IPS-20b (cell line): ENCODE data around the gene MGLL.

Experiments
- H3K27ac ChIP-seq: one replicate; pipeline ENCODE4 v1.5.1; 2013; ENCODE audit warnings: low read length
- H3K27me3 ChIP-seq: 2 replicates; pipeline ENCODE4 v1.6.1; 2013; ENCODE audit warnings: mild to moderate bottlenecking, low read length, inconsistent platforms; ENCODE audit not compliant: insufficient read depth
- H3K36me3 ChIP-seq: 2 replicates; pipeline ENCODE4 v1.6.1; 2013; ENCODE audit warnings: low read depth, mild to moderate bottlenecking, inconsistent platforms, low read length, moderate library complexity; ENCODE audit not compliant: insufficient read depth
- H3K4me1 ChIP-seq: 2 replicates; pipeline ENCODE4 v1.6.1; 2013; ENCODE audit warnings: mild to moderate bottlenecking, control low read depth, inconsistent platforms, low read length, moderate library complexity; ENCODE audit not compliant: insufficient read depth
- H3K4me3 ChIP-seq: 2 replicates; pipeline ENCODE4 v1.5.1; 2013; ENCODE audit warnings: mild to moderate bottlenecking, low read length, inconsistent platforms
- H3K9ac ChIP-seq: 2 replicates; pipeline ENCODE4 v1.6.1; 2013; ENCODE audit warnings: low read depth, mild to moderate bottlenecking, inconsistent platforms, low read length, moderate library complexity
- H3K9me3 ChIP-seq: 2 replicates; pipeline ENCODE4 v1.6.1; 2013; ENCODE audit warnings: mild to moderate bottlenecking, low read depth, low read length, inconsistent platforms; ENCODE audit not compliant: insufficient read depth

MGLL gene

DNA sequence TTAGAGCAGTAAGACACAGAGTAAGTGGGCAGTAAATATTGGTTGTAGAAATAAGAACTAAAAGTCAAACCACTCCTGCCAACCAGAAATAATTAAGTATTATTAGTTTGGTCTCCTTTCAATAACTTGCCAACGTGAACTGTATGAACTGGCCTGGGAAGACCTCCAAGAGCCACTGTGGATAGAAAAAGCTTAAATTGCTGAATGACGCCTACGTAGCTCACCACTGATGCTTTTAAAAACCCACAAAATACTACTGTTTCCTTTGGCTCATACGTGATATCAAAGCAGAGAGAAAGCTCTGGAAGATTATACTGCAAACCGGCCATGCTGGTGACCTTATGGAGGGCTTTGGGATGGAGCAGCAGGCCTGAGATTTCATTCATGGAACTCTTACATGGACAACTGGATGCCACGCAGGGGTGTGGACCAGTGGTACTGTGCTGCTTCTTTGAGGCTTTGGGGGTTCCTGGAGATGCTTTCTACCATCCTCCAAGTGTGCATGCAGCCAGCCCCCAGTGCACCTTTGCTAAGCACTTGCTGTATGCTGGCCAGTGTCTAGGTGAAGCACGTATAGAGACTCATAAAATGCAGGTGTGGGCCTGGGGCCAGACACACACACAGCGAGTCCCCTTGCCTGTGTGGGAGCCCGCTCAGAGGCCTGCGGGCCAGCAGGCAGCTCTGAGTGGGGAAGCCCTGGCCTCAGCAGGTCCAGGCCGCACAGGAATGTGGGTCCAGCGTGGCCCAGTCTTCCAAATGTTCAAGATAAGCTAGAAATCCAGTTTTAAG lies 82.8 kb downstream of the MGLL start:
- Histone ChIP-seq H3K9ac (no peak overlapping the region), H3K4me3 (no peak overlapping the region), H3K36me3 (no peaks in the 10 kb centered on the region), H3K9me3 (no peaks in the 10 kb centered on the region), H3K4me1 (no peaks in the 10 kb centered on the region), H3K27me3 (peaks cover 12% of the 10 kb centered on the region; the same call in 1 of the 2 replicates), H3K27ac (no peak overlapping the region)

- Histone ChIP-seq H3K9ac (no peak overlapping the region), H3K36me3 (no peaks in the 10 kb centered on the region), H3K27me3 (peaks cover 24% of the 10 kb centered on the region), H3K27ac (no peak overlapping the region), H3K9me3 (no peaks in the 10 kb centered on the region), H3K4me1 (no peaks in the 10 kb centered on the region), H3K4me3 (no peak overlapping the region)
Measured at GRCh38 chr3:127738192-127738840, 84.0 kb downstream of the MGLL start.

DNA sequence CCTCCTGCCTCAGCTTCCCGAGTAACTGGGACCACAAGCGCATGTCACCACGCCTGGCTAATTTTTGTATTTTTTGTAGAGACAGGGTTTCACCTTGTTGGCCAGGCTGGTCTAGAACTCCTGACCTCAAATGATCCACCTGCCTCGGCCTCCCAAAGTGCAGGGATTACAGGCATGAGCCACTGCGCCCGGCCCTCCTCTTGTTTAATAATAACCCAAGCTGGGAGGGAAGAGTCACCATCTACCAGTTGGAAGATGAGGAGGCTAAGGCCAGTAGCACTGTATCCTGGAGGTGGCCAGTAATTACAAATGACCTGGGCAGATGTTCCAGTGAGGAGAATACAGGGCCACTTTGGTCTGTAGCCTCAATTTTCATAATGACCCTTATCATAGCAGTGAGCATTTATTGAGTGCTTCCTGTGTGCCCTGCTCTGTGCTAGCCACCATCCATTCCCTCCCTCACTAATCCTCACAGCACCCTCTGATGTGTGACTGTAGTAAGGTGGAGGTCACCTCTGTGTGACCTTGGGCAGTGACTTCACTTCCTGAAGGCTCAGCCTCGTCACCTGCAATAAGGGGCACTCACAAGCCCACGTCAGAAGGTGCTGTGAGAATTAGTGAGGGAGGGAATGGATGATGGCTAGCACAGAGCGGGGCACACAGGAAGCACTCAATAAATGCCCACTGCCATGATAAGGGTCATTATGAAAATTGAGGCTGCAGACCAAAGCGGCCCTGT lies 85.3 kb downstream of the MGLL start:
- Histone ChIP-seq H3K9me3 (no peaks in the 10 kb centered on the region), H3K27me3 (peaks cover 29% of the 10 kb centered on the region), H3K27ac (no peak overlapping the region), H3K36me3 (no peaks in the 10 kb centered on the region), H3K9ac (no peak overlapping the region), H3K4me1 (peaks cover 7% of the 10 kb centered on the region), H3K4me3 (no peak overlapping the region)

GRCh38 chr3:127735767-127736693 lies 86.3 kb downstream of the MGLL start:
- no peaks in the 10 kb centered on the region for H3K9me3 ChIP-seq
- H3K36me3 ChIP-seq, result no peaks in the 10 kb centered on the region
- H3K27me3 ChIP-seq, result peaks cover 29% of the 10 kb centered on the region
- H3K27ac ChIP-seq, result no peak overlapping the region
- peaks cover 13% of the 10 kb centered on the region for H3K4me1 ChIP-seq
- H3K4me3 ChIP-seq, result no peak overlapping the region
- no peak overlapping the region for H3K9ac ChIP-seq

DNA sequence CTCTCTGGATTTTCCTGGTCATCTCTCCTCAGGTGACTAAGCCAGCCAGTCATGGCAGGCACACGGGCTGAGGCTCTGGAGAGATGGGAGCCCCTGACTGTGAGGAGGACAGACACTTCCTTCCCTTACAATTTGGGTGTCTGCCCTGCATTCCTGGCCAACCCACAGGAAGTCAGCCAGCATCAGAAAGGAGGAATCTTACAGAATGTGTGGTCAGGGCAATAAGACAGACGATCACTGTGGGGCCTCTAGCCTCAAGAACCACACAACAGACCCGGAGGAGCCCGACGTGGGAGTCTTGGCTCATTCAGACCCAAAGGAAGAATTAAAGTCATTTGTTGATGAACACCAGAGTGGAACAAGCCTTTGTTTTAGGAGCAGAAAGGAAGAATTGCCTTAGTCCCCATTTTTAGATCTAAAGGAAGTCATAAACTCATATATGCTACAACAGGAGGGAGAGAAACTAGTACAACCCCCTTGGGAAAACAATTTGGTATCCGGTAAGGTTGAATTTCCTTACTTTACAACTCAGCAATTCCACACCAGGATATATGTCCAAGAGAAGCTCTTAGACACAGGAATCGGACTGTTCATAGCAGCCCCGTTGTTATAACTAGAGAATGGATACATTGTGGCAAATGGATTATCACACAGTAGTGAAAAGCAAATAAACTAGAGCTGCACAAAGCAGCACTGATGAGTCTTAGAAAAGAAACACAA lies 87.4 kb downstream of the MGLL start:
- no peak overlapping the region for H3K27ac ChIP-seq
- peaks cover 36% of the 10 kb centered on the region for H3K27me3 ChIP-seq
- no peak overlapping the region for H3K4me3 ChIP-seq
- no peaks in the 10 kb centered on the region for H3K9me3 ChIP-seq
- H3K4me1 ChIP-seq, result peaks cover 13% of the 10 kb centered on the region
- no peaks in the 10 kb centered on the region for H3K36me3 ChIP-seq
- H3K9ac ChIP-seq, result no peak overlapping the region

DNA sequence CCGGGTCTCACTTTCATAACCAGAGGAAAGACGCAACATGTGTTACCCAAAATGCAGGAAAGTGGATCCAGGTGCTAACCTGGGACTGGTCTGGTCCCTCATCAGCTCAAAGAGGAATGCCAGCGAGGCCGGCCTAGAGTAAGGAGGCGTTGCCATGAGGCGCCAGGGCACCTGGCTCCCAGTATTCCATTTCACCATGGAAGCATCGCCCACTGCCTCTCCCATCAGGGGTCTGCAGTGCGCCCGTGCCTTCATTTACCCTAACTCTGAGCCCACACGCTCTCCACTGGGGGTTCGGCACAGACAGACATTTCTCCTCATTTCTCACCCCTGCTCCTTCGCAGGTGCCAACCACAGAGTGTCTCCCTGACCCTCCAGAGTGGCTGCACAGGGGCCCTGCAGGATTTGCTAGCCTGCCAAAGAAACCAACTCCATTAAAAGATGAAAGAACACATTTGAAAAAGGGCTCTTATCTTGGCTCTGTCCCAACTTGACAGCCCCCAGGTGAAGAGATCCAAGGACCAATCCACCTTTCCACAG lies 88.1 kb downstream of the MGLL start:
- Histone ChIP-seq H3K9ac (no peak overlapping the region), H3K27ac (no peak overlapping the region), H3K4me3 (no peak overlapping the region), H3K27me3 (peaks cover 36% of the 10 kb centered on the region), H3K9me3 (no peaks in the 10 kb centered on the region), H3K36me3 (no peaks in the 10 kb centered on the region), H3K4me1 (peaks cover 13% of the 10 kb centered on the region)

DNA sequence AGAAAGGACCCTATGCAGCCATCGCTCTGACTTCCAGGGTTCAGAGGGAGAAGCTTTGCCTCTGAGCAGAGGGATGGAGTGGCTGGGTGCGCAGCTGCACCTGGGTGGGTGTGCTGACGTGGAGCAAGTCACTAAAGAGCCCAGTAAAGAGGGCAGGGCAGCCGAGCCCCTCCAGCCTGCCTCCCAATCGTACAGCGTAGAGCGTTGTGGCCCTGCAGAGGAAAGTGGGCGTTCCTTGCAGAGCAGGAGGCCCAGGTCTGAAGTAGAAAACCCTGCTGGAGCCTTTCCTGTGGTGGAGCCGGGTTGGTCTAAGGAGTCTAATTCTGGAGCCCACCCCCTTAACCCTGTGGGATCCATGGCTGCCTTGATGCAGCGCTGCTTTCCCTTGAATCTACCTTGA lies 88.5 kb downstream of the MGLL start:
- peaks cover 36% of the 10 kb centered on the region for H3K27me3 ChIP-seq
- no peak overlapping the region for H3K27ac ChIP-seq
- no peaks in the 10 kb centered on the region for H3K9me3 ChIP-seq
- H3K9ac ChIP-seq, result no peak overlapping the region
- peaks cover 13% of the 10 kb centered on the region for H3K4me1 ChIP-seq
- no peak overlapping the region for H3K4me3 ChIP-seq
- no peaks in the 10 kb centered on the region for H3K36me3 ChIP-seq

DNA sequence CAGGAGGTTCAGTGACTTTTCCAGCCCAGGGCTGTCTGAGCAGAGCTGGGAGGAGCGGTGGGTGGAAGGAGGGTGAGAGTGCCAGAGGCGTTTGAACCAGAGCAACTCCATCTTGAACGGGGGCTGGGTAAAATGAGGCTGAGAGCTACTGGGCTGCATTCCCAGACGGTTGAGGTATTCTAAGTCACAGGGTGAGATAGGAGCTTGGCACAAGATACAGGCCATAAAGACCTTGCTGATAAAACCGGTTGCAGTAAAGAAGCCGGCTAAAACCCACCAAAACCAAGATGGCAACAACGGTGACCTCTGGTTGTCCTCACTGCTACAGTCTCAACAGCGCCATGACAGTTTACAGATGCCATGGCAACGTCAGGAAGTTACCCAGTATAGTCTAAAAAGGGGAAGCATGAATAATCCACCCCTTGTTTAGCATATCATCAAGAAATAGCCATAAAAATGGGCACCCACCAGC lies 89.4 kb downstream of the MGLL start:
- Histone ChIP-seq H3K27ac (no peak overlapping the region), H3K4me3 (no peak overlapping the region), H3K4me1 (peaks cover 13% of the 10 kb centered on the region), H3K9me3 (no peaks in the 10 kb centered on the region), H3K9ac (no peak overlapping the region), H3K27me3 (peaks cover 36% of the 10 kb centered on the region), H3K36me3 (no peaks in the 10 kb centered on the region)

DNA sequence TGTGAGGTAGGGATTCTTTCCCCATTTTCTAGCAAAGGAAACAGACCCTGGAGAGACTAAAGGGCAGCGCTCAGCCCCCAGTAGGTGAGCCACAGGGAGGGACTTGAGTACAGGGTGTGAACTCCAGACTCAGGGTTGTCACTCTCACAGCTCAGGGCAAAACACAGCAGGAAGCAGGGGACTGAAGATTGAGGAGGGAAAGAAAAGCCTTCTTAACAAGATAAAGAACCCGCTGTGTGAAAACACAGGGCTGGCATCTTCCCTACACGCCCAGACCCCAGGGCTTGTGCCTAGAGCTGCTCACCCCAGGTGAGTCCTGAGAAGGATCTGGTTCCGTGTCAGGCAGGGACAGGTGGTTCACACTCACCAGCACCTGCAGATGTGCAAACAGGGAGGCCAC lies 90.0 kb downstream of the MGLL start:
- Histone ChIP-seq H3K36me3 (no peaks in the 10 kb centered on the region), H3K4me1 (peaks cover 13% of the 10 kb centered on the region), H3K27me3 (peaks cover 36% of the 10 kb centered on the region), H3K27ac (no peak overlapping the region), H3K4me3 (no peak overlapping the region), H3K9me3 (no peaks in the 10 kb centered on the region), H3K9ac (no peak overlapping the region)

DNA sequence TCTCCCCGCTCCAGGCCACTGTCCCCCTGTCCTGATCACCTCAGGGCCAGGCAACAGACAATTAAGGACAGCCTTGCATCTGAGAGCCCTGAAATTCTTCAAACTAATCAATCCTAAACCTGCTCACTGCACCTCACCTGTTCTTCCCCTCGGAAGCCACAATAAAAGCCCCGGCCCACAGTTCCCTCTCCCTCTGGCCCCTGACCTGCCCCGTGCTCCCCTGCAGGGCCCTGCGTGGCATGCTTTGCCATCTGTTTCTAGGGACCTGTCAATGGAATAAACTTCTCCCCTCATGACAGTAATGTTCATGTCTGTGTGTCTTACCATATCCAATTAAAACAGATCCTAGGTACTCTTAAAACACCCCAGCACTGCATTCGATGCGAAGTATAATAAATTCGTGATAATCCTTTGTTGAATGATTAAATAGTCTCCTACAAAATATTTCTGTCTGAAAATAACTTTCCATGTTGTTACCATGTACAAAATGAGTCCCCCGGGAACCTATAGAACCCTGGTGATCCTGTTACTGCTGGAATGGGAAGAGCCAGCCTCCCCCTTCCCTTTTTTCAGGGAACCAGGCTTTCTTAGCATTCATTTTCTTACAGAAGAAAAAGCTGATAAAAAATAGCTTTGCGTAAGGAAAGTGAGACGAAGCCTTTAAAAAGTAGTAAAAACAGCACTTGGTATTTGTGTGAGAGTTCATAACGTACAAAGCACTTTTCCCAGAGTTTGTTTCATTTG lies 90.6 kb downstream of the MGLL start:
- no peak overlapping the region for H3K4me3 ChIP-seq
- no peaks in the 10 kb centered on the region for H3K9me3 ChIP-seq
- H3K36me3 ChIP-seq, result no peaks in the 10 kb centered on the region
- H3K4me1 ChIP-seq, result peaks cover 13% of the 10 kb centered on the region
- H3K27ac ChIP-seq, result no peak overlapping the region
- H3K27me3 ChIP-seq, result peaks cover 36% of the 10 kb centered on the region
- H3K9ac ChIP-seq, result no peak overlapping the region
